ENCODE data around the gene PLCB1. TPM values are rescaled to one million over a fixed set of nuclear protein-coding genes. Genes with fewer than 3 reads are reported as not detected.

PLCB1 gene
- polyA plus RNA-seq, 3 donors from 2014 or later, result 11.0 to 20.4 (median 12.6) TPM

GRCh38 chr20:8139899-8140298 lies 7.8 kb downstream of the PLCB1 start:
- Mint-ChIP-seq H3K9me3 (no peaks in the 10 kb centered on the region), H3K36me3 (peaks cover 6% of the 10 kb centered on the region in 3 donors), H3K27me3 (ENCODE audit: low read depth in 3 of 3) (no peaks in the 10 kb centered on the region), H3K27ac (peak overlapping the region in 3 of 6 donors; percentile 3 to 10 (median 10)), H3K4me1 (peaks cover 55 to 78% of the 10 kb centered on the region in 2 donors), H3K4me3 (peak overlapping the region in 2 of 5 donors; percentile 46 to 55)
- no peak for DNase-seq

- DNase-seq, result no peak
- no peaks in the 10 kb centered on the region for H3K9me3 Mint-ChIP-seq
- H3K4me3 Mint-ChIP-seq, result peak overlapping the region in 4 of 5 donors; percentile 8 to 46 (median 36)
- H3K27me3 Mint-ChIP-seq (ENCODE audit: low read depth in 3 of 3), result no peaks in the 10 kb centered on the region
- peaks cover 6 to 10% (median 6%) of the 10 kb centered on the region in 3 donors for H3K36me3 Mint-ChIP-seq
- peaks cover 66 to 83% of the 10 kb centered on the region in 2 donors for H3K4me1 Mint-ChIP-seq
- H3K27ac Mint-ChIP-seq, result peak overlapping the region in 4 of 6 donors; percentile 18 to 83 (median 44)
Measured at GRCh38 chr20:8143474-8143873, 11.4 kb downstream of the PLCB1 start.

DNA sequence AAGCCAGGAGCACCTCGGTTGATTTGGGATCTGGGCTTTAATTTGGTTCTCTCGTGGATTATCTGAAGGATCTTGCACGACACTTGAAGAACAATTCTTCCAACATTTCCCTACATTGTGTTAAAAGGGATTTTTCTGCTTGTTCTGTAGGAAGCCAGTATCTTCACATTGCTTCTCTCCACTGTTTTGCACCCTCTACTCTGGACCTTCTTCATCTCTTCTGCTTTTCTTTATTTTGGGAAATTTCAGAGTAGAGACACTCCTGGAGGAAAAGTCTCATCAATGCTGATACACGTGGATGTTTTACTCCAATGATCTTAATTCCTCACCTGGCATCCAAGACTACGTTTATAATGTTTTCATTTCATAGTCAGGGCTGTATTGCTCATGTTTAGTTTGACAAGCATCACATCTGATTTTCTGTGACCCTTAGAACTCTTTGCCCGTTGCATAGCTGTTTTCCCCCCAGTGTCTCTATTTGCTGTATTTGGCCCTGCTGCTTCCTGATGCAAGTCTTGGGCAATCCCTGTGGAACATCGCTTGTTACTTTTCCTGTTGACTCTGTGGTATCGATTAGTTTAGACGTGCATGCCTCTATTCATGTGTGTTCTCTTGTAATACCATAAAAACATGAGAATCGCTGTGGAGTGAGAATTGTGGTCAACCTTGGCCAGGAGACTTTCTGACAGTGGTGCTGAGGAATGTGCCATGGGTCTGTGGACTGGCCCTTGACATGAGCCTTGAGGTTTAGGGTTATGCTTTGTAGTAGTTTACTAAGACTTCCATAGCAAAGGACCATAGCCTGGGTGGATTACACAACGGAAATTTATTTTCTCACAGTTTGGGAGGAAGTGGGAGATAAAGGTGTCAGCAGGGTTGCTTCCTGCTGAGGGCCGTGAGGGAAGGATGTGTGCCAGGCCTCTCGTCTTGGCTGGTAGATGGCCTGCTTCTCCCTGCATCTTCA lies 12.5 kb downstream of the PLCB1 start:
- DNase-seq, result peak; percentile 42 to 44 (median 43)
- peak overlapping the region; percentile 67 to 81 (median 71) for H3K4me3 Mint-ChIP-seq
- peaks cover 66 to 86% of the 10 kb centered on the region in 2 donors for H3K4me1 Mint-ChIP-seq
- H3K27ac Mint-ChIP-seq, result peak overlapping the region; percentile 77 to 93 (median 88)
- H3K27me3 Mint-ChIP-seq (ENCODE audit: low read depth in 3 of 3), result no peaks in the 10 kb centered on the region
- peaks cover 6 to 10% (median 6%) of the 10 kb centered on the region in 3 donors for H3K36me3 Mint-ChIP-seq
- no peaks in the 10 kb centered on the region for H3K9me3 Mint-ChIP-seq

DNA sequence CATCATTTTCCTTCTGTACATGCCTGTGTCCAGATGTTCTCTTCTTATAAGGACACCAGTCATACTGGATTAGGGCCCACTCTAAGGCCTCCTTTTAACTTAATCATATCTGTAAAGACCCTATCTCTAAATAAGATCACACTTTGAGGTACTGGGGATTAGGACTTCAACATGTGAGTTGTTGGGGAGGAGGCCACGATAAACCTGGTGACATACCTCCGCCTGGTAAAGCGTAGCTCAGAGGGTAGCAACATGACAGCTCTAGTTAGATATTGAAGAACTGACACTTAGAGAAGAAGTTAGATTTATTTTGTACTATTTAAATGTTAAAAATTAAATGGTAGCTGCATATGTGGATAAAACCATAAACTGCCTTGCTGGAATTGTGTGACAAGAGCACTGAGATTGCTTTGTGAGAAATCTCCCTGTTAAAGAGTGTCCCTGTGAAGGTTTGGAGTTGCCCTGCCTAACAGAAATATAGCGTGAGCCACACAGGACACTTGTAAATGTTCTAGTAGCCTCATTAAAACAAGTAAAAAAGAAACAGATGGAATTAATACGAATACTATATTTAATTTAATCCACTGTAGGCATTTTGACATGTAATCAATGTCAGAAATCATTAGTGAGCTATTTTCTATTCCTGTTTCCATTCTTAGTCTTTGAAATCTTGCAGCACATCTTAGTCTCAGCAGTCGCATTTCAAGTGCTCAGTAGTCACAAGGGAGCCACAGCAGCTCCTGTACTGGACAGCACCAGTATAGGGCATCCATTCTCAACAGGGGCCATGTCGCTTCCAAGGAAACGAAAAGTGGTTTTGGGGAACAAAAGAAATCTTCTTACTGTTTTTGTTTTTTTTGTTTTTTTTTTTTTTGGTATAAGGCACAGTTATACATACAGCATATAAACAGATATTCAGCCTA lies 13.4 kb downstream of the PLCB1 start:
- Mint-ChIP-seq H3K9me3 (no peaks in the 10 kb centered on the region), H3K4me3 (peak overlapping the region; percentile 67 to 81 (median 71)), H3K27me3 (ENCODE audit: low read depth in 3 of 3) (no peaks in the 10 kb centered on the region), H3K4me1 (peaks cover 61 to 84% of the 10 kb centered on the region in 2 donors), H3K27ac (peak overlapping the region; percentile 77 to 93 (median 88)), H3K36me3 (peaks cover 6 to 10% (median 6%) of the 10 kb centered on the region in 3 donors)
- no peak for DNase-seq

DNA sequence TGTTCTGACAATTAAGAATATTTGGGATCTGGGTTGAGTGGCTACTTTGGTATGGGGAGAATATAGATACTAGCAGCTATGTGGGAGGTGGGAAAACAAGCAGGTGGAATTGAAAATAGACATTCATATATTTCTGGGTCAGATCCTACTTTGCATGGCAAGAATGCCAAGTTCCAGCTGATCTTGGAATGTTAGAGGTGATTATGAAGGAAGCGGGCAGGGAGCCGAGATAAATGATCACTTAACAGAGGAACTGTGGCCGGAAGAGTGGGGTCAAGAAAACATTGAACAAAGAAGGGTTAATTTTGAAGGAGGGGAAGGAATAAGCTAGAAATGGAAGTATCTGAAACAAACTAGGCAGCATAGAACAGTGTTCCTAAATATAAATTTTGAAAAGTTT lies 15.4 kb downstream of the PLCB1 start:
- Mint-ChIP-seq H3K9me3 (no peaks in the 10 kb centered on the region), H3K36me3 (peaks cover 6 to 10% (median 6%) of the 10 kb centered on the region in 3 donors), H3K27ac (peak overlapping the region in 4 of 6 donors; percentile 2 to 43 (median 4)), H3K27me3 (ENCODE audit: low read depth in 3 of 3) (no peaks in the 10 kb centered on the region), H3K4me1 (peaks cover 72 to 90% of the 10 kb centered on the region in 2 donors), H3K4me3 (no peak overlapping the region)
- no peak for DNase-seq

GRCh38 chr20:8148501-8148900 lies 16.4 kb downstream of the PLCB1 start:
- no peak overlapping the region for H3K4me3 Mint-ChIP-seq
- no peak overlapping the region for H3K27ac Mint-ChIP-seq
- peaks cover 0 to 4% (median 0%) of the 10 kb centered on the region in 3 donors for H3K36me3 Mint-ChIP-seq
- H3K27me3 Mint-ChIP-seq (ENCODE audit: low read depth in 3 of 3), result no peaks in the 10 kb centered on the region
- no peaks in the 10 kb centered on the region for H3K9me3 Mint-ChIP-seq
- peaks cover 74 to 90% of the 10 kb centered on the region in 2 donors for H3K4me1 Mint-ChIP-seq
- no peak for DNase-seq

DNA sequence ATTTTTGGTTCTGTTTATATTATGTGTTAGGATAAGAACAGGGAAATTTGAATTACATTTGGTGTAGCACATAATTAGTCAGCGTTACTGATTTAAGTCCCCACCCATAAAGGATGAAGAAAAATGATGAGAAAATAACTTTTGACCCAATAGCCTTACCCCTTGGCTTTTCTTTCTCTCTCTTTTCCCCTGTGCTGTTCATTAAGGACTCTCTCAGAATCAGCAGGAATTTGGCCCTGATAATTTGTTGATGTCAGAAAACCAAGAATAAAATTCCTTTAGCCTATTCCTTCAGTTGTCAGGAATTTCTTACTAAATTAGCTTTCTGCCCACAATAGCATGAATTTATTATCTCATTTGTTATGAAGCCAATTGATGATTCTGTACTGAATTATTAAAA lies 18.5 kb downstream of the PLCB1 start:
- H3K27me3 Mint-ChIP-seq (ENCODE audit: low read depth in 3 of 3), result no peaks in the 10 kb centered on the region
- peak overlapping the region in 3 of 5 donors; percentile 17 to 45 (median 39) for H3K4me3 Mint-ChIP-seq
- peak overlapping the region in 5 of 6 donors; percentile 44 to 88 (median 84) for H3K27ac Mint-ChIP-seq
- peaks cover 0 to 4% (median 0%) of the 10 kb centered on the region in 3 donors for H3K36me3 Mint-ChIP-seq
- DNase-seq, result no peak
- peaks cover 73 to 90% of the 10 kb centered on the region in 2 donors for H3K4me1 Mint-ChIP-seq
- H3K9me3 Mint-ChIP-seq, result no peaks in the 10 kb centered on the region

DNA sequence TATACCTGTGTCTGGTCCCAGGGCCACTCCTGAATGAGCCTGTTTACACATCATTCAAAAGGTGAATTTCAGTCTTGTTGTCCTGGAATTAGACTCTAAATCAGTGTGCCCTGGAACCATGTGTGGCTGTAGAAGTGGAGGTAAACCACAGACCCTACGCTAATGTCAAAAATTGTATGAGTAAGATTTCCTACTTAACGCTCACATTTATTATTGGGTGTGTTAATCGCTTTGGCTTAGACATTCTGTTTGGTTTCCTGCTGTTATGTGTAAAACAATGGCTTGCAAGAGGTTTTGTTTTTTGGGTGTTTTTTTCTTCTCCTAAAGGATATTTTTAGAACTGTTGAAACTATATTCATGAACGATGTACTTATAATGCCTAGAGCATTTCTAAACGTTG lies 19.3 kb downstream of the PLCB1 start:
- peaks cover 73 to 90% of the 10 kb centered on the region in 2 donors for H3K4me1 Mint-ChIP-seq
- DNase-seq, result peak; percentile 24 to 31 (median 27)
- H3K36me3 Mint-ChIP-seq, result peaks cover 0 to 4% (median 0%) of the 10 kb centered on the region in 3 donors
- H3K27me3 Mint-ChIP-seq (ENCODE audit: low read depth in 3 of 3), result no peaks in the 10 kb centered on the region
- peak overlapping the region; percentile 44 to 88 (median 87) for H3K27ac Mint-ChIP-seq
- peak overlapping the region; percentile 76 to 90 (median 83) for H3K4me3 Mint-ChIP-seq
- no peaks in the 10 kb centered on the region for H3K9me3 Mint-ChIP-seq

DNA sequence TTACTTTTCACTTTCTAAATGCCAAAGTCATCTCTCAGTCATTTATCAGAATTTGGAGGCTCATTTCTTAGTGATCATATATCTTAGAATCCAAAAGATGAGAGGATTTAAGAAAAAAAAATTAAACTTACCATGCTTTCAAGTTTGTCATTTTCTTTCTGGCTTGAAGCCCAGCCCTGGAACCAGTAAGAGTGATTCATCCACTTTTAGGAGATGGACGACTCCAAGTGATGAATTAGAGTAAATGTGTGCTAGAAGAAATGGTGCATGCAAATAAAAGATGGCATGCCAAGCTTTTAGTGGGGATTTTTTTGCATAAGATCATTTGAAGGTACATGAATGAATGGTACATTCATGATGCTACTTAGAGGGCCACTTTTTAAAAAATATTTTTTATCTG lies 20.1 kb downstream of the PLCB1 start:
- Mint-ChIP-seq H3K27me3 (ENCODE audit: low read depth in 3 of 3) (no peaks in the 10 kb centered on the region), H3K4me3 (peak overlapping the region; percentile 76 to 90 (median 83)), H3K9me3 (no peaks in the 10 kb centered on the region), H3K4me1 (peaks cover 76 to 90% of the 10 kb centered on the region in 2 donors), H3K27ac (peak overlapping the region; percentile 42 to 87 (median 74)), H3K36me3 (peaks cover 0 to 4% (median 0%) of the 10 kb centered on the region in 3 donors)
- no peak for DNase-seq

- no peaks in the 10 kb centered on the region for H3K9me3 Mint-ChIP-seq
- H3K4me3 Mint-ChIP-seq, result peak overlapping the region; percentile 65 to 90 (median 78)
- DNase-seq, result no peak
- H3K4me1 Mint-ChIP-seq, result peaks cover 76 to 90% of the 10 kb centered on the region in 2 donors
- H3K27me3 Mint-ChIP-seq (ENCODE audit: low read depth in 3 of 3), result no peaks in the 10 kb centered on the region
- peak overlapping the region; percentile 42 to 83 (median 64) for H3K27ac Mint-ChIP-seq
- H3K36me3 Mint-ChIP-seq, result no peaks in the 10 kb centered on the region
Measured at GRCh38 chr20:8152847-8153246, 20.8 kb downstream of the PLCB1 start.

DNA sequence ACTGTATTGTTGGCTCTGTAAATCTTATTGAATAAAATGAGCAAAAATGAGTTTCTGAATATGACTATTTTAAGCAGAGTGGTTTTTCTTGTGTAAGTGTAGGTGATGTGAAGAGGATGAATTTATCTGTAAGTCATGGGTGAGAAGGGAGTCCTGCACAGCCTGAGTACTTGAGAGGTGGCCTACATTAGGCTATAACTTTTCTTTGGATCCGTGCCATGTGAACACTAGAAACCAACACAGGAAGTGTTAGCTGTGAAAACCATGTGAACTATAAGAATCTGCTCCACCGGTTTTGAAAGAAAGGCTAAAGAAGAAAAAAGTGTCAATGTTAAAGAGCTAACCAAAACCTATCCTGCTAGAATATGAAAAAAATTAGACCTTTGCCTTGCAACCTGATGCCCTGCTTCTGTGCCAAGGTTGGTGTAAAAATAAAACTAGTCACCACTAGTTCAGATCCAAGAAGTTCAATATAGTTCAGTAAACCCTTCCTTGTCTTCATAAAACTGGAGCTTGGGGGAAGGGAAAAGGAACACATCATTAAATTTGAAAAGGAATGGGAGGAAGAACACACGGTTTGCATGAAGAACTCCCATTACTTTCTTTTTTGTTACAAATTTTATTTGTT lies 21.3 kb downstream of the PLCB1 start:
- peak overlapping the region; percentile 65 to 90 (median 78) for H3K4me3 Mint-ChIP-seq
- no peaks in the 10 kb centered on the region for H3K27me3 Mint-ChIP-seq (ENCODE audit: low read depth in 3 of 3)
- H3K27ac Mint-ChIP-seq, result peak overlapping the region; percentile 44 to 83 (median 64)
- no peaks in the 10 kb centered on the region for H3K36me3 Mint-ChIP-seq
- peaks cover 82 to 93% of the 10 kb centered on the region in 2 donors for H3K4me1 Mint-ChIP-seq
- no peaks in the 10 kb centered on the region for H3K9me3 Mint-ChIP-seq
- peak; percentile 60 to 74 (median 64) for DNase-seq

DNA sequence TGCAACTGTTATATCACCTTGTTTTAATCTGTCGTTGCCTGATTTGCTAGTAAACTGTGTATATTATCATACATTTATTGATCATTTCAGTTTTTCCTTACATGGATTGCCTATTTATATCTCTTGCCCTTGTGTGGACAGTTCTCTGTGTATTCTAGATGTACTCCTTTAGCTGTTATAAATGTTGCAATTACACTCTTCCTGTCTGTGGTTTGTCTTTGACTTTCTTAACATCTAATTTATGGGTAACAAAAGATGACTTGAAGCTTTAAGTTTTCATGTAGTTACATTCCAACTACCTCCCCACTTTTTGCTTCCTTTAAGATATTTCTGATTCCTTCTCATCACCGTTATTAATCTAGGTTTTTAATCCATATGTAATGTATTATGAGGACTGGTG lies 22.6 kb downstream of the PLCB1 start:
- Mint-ChIP-seq H3K9me3 (no peaks in the 10 kb centered on the region), H3K36me3 (no peaks in the 10 kb centered on the region), H3K4me3 (peak overlapping the region; percentile 63 to 76 (median 73)), H3K27me3 (ENCODE audit: low read depth in 3 of 3) (no peaks in the 10 kb centered on the region), H3K4me1 (peaks cover 85 to 87% of the 10 kb centered on the region in 2 donors), H3K27ac (peak overlapping the region; percentile 42 to 69 (median 58))
- peak; percentile 17 to 32 (median 26) for DNase-seq

DNA sequence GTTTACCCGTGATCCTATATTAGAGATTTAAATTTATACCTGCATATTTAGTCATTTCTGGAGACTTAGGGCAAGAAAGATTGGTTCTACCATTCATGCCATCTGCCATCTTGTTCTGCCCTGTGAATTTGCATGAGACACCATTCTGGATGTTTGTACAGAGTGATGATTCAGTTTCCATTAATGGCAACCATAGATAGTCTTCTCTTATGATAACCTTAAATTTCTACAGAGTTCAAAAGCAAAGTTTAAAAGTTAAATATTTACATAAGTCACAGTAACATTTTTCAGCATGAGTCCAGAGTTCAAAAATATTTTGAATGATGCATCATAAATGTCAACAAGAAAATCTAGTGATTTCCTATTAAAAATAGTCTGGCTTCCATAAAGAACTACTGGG lies 23.2 kb downstream of the PLCB1 start:
- no peaks in the 10 kb centered on the region for H3K27me3 Mint-ChIP-seq (ENCODE audit: low read depth in 3 of 3)
- no peaks in the 10 kb centered on the region for H3K9me3 Mint-ChIP-seq
- DNase-seq, result no peak
- H3K27ac Mint-ChIP-seq, result peak overlapping the region; percentile 42 to 69 (median 58)
- H3K4me3 Mint-ChIP-seq, result peak overlapping the region; percentile 63 to 76 (median 73)
- peaks cover 3 to 4% (median 4%) of the 10 kb centered on the region in 3 donors for H3K36me3 Mint-ChIP-seq
- peaks cover 87 to 89% of the 10 kb centered on the region in 2 donors for H3K4me1 Mint-ChIP-seq
